Activated T-helper 1 cell treated with anti-CD3 and anti-CD28 coated beads, Interleukin-12 subunit alpha, Interleukin-12 subunit beta, Interleukin-2, Interleukin-4 antibody, amounts not matched to agents 30 ng/mL and 10 ng/mL and 1 ng/mL, durations not matched to agents 14 hours and 24 hours and 36 hours (primary cell): ENCODE measurements around the gene FBXL7. TPM values are rescaled to one million over a fixed set of nuclear protein-coding genes. Genes with fewer than 3 reads are reported as not detected.

ENCODE experiments used
- DNase-seq: peaks from one replicate; pipeline ENCODE4 v3.0.0; 2021; ENCODE audit warnings: low spot score
- H3K27ac Mint-ChIP-seq: one replicate; pipeline ENCODE4 v1.8.0; 2021; ENCODE audit warnings: mild to moderate bottlenecking, mixed read lengths
- H3K27me3 Mint-ChIP-seq: one replicate; pipeline ENCODE4 v1.8.0; 2022; ENCODE audit warnings: mild to moderate bottlenecking, moderate library complexity, mixed read lengths; ENCODE audit not compliant: insufficient read depth
- H3K36me3 Mint-ChIP-seq: one replicate; pipeline ENCODE4 v1.8.0; 2021; ENCODE audit warnings: low read depth, mixed read lengths
- H3K4me1 Mint-ChIP-seq: one replicate; pipeline ENCODE4 v1.8.0; 2021; ENCODE audit warnings: low read depth, mixed read lengths
- H3K4me3 Mint-ChIP-seq: one replicate; pipeline ENCODE4 v1.8.0; 2021; ENCODE audit warnings: mild to moderate bottlenecking, moderate library complexity, mixed read lengths
- H3K9me3 Mint-ChIP-seq: one replicate; pipeline ENCODE4 v1.8.0; 2021; ENCODE audit warnings: mixed read lengths
- intact Hi-C: fragments of 100-400 bp; cut with micrococcal nuclease; formaldehyde crosslinking; loops from one replicate; pipeline ENCODE4 v1.15.1; 2024
- total RNA-seq: library from RNA; stranded (reverse); gene quantifications from 2 replicates; pipeline ENCODE4 v1.2.3, GENCODE V29; 2022

Gene FBXL7
- total RNA-seq, 1 donor from 2014 or later = not detected

DNA sequence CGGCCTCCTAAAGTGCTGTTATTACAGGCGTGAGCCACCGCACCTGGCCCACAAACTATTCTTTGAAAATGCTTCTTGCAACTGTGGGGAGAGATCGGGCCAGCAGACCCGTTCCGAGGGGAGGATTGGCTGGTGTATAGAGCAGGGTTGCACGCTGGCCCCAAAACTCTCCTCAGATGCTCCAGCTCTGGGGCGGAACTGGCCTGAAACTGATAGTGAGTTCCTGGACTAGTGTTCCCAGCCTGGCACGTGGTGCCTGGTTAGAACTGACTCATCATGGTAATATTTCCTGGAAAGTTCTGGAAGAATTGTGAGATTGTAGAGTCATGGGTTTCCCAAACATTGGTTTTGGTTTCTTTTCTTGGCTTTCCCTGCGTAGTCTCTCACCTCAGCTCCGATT lies 120.5 kb downstream of the FBXL7 start:
- no peak for DNase-seq
- Mint-ChIP-seq H3K27me3 (no peaks in the 10 kb centered on the region), H3K9me3 (peaks cover 19% of the 10 kb centered on the region), H3K36me3 (no peaks in the 10 kb centered on the region), H3K4me1 (no peaks in the 10 kb centered on the region), H3K27ac (no peak overlapping the region), H3K4me3 (no peak overlapping the region)
- intact Hi-C loops = no loop called here

GRCh38 chr5:15621094-15621493 lies 121.1 kb downstream of the FBXL7 start:
- H3K27me3 Mint-ChIP-seq = no peaks in the 10 kb centered on the region
- H3K36me3 Mint-ChIP-seq = no peaks in the 10 kb centered on the region
- no peak for DNase-seq
- intact Hi-C loops = no loop called here
- no peak overlapping the region for H3K4me3 Mint-ChIP-seq
- H3K4me1 Mint-ChIP-seq = no peaks in the 10 kb centered on the region
- H3K9me3 Mint-ChIP-seq = peaks cover 19% of the 10 kb centered on the region
- no peak overlapping the region for H3K27ac Mint-ChIP-seq

DNA sequence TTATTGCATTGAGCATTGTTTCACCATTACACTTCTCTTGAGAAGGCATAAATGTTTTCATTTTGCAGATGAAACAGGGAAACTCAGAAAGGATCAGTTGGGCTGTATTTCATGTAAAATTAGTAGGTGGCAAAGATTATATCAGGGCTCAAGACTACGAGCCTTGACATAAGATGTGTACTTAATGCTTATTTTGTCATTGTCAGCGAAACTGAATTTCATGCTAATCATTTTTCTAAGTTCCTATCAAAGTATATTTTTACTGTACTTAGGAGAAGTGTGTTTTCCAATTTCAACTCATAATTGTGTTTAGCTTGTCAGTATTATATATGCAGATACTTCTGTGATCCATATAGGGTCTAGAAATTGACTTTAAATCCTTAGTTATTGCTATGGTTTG lies 123.8 kb downstream of the FBXL7 start:
- no peak overlapping the region for H3K27ac Mint-ChIP-seq
- intact Hi-C loops = no loop called here

GRCh38 chr5:15627109-15627508 lies 127.1 kb downstream of the FBXL7 start:
- Mint-ChIP-seq H3K4me3 (no peak overlapping the region), H3K4me1 (no peaks in the 10 kb centered on the region), H3K27ac (no peak overlapping the region), H3K9me3 (peaks cover 2% of the 10 kb centered on the region), H3K27me3 (no peaks in the 10 kb centered on the region), H3K36me3 (no peaks in the 10 kb centered on the region)
- no peak for DNase-seq
- intact Hi-C loops = no loop called here

More for the DNA sequence above, 123.8 kb downstream of the FBXL7 start:
- DNase-seq = no peak
- no peaks in the 10 kb centered on the region for H3K4me1 Mint-ChIP-seq
- no peaks in the 10 kb centered on the region for H3K36me3 Mint-ChIP-seq
- peaks cover 14% of the 10 kb centered on the region for H3K9me3 Mint-ChIP-seq
- H3K4me3 Mint-ChIP-seq = no peak overlapping the region
- H3K27me3 Mint-ChIP-seq = no peaks in the 10 kb centered on the region

DNA sequence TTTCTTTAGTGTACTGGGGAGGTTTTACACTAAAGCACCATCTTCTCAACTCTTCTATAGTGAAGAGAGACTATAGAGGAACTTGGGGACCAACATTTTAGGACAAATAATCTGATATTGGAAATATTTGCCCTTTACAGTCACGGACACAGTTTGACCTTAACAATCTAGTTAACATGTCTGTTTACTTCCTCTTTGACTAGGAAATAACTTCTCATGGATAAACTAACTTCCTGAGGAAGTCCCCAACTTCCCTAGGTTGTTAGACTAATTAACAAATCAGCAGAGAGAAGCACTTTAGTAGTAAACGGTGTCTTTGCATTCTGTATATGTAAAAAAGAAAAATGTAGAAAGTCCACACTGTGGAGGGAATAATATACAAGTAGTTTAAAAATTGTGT lies 127.7 kb downstream of the FBXL7 start:
- DNase-seq = no peak
- intact Hi-C loops = no loop called here
- H3K9me3 Mint-ChIP-seq = no peaks in the 10 kb centered on the region
- H3K27ac Mint-ChIP-seq = no peak overlapping the region
- no peaks in the 10 kb centered on the region for H3K36me3 Mint-ChIP-seq
- H3K4me3 Mint-ChIP-seq = no peak overlapping the region
- no peaks in the 10 kb centered on the region for H3K4me1 Mint-ChIP-seq
- no peaks in the 10 kb centered on the region for H3K27me3 Mint-ChIP-seq

- no peak overlapping the region for H3K27ac Mint-ChIP-seq
- no peaks in the 10 kb centered on the region for H3K36me3 Mint-ChIP-seq
- intact Hi-C loops = no loop called here
Measured at GRCh38 chr5:15630441-15630840, 130.5 kb downstream of the FBXL7 start.

GRCh38 chr5:15634591-15635288 lies 134.8 kb downstream of the FBXL7 start:
- no peak overlapping the region for H3K4me3 Mint-ChIP-seq
- DNase-seq = no peak
- H3K4me1 Mint-ChIP-seq = no peaks in the 10 kb centered on the region
- no peaks in the 10 kb centered on the region for H3K27me3 Mint-ChIP-seq
- H3K9me3 Mint-ChIP-seq = peaks cover 3% of the 10 kb centered on the region
- intact Hi-C loops = no loop called here
- no peaks in the 10 kb centered on the region for H3K36me3 Mint-ChIP-seq
- H3K27ac Mint-ChIP-seq = no peak overlapping the region

More at GRCh38 chr5:15630441-15630840, 130.5 kb downstream of the FBXL7 start:
- H3K27me3 Mint-ChIP-seq = no peaks in the 10 kb centered on the region
- H3K4me3 Mint-ChIP-seq = no peak overlapping the region
- H3K9me3 Mint-ChIP-seq = no peaks in the 10 kb centered on the region
- DNase-seq = no peak
- H3K4me1 Mint-ChIP-seq = no peaks in the 10 kb centered on the region

DNA sequence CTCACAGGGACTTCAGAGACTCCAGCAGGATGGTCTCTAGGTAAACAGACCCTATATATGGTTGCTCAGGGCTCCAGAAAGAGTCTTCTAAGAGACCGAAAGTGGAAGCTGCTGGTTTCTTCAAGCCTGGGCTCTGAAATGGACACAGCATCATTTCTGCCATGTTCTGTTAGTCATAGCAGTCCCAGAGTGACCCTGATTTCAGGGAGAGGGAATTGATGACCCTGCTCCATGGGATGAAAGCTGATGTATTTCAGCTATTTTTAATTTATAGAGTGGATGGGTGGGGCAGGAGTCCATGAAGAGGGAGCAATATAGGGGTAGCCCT lies 135.3 kb downstream of the FBXL7 start:
- Mint-ChIP-seq H3K4me3 (no peak overlapping the region), H3K27me3 (no peaks in the 10 kb centered on the region), H3K4me1 (no peaks in the 10 kb centered on the region), H3K27ac (no peak overlapping the region), H3K36me3 (no peaks in the 10 kb centered on the region), H3K9me3 (peaks cover 3% of the 10 kb centered on the region)
- DNase-seq = no peak
- intact Hi-C loops = no loop called here

DNA sequence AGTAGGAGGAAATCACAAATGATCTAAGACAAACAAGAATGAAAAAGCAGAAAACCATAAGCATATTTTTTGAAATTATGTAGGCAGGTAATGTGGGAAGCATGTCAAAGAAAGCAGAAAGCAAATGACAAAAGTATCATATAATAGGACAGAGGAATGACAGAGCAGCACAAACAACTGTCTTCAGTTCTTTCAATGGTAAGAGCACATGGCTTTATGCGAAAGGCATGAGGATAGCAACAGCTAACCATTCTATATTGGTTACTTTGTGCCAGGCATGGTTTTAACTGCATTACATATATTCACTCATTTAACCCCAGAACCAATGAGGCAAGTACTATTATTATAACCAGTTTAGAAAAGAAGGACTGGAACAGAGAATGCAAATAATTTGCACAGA lies 137.4 kb downstream of the FBXL7 start:
- H3K4me3 Mint-ChIP-seq = no peak overlapping the region
- no peak for DNase-seq
- H3K27ac Mint-ChIP-seq = no peak overlapping the region
- intact Hi-C loops = no loop called here
- no peaks in the 10 kb centered on the region for H3K4me1 Mint-ChIP-seq
- H3K27me3 Mint-ChIP-seq = no peaks in the 10 kb centered on the region
- no peaks in the 10 kb centered on the region for H3K36me3 Mint-ChIP-seq
- H3K9me3 Mint-ChIP-seq = peaks cover 3% of the 10 kb centered on the region

DNA sequence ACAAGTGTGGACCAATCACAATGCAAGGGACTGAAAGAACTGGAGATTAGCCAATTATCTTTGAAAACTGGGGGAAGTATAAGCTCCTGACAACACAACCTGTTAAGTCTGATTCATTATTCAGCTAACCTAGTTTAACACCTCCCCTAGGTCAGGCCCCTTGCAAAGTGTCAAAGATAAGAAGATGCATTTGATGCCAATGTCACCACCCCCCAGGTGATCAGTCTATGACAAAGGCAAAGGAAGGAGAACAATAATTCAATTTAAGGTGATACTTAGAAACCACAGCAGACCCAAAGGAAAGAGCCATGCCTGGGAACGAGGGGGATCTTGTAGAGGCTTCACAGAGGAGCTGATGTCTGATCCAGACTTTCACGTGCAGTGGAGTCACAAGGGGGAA lies 137.9 kb downstream of the FBXL7 start:
- Mint-ChIP-seq H3K27me3 (no peaks in the 10 kb centered on the region), H3K9me3 (peaks cover 7% of the 10 kb centered on the region), H3K4me1 (no peaks in the 10 kb centered on the region), H3K27ac (no peak overlapping the region), H3K4me3 (no peak overlapping the region), H3K36me3 (no peaks in the 10 kb centered on the region)
- no peak for DNase-seq
- intact Hi-C loops = no loop called here

DNA sequence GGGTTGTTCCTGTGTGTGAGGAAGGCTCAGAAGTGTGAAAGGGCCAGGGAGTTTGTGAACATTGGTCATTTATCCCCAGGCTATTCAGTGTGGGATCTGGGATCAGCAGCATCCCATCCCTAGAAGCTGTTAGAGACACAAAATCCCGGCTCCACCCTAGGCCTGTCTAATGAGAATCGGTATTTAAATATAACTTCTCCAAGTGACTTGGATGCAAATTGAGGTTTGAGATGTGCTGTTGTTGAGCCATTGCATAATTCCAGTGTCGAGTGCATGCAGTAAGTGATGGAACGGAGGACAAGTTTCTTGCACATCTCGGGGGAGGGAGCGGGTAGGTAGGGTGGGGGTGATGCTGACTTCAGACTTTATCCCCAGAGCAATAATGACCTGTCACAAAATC lies 138.3 kb downstream of the FBXL7 start:
- Mint-ChIP-seq H3K27me3 (no peaks in the 10 kb centered on the region), H3K4me1 (no peaks in the 10 kb centered on the region), H3K27ac (no peak overlapping the region), H3K36me3 (no peaks in the 10 kb centered on the region), H3K9me3 (peaks cover 9% of the 10 kb centered on the region), H3K4me3 (no peak overlapping the region)
- intact Hi-C loops = no loop called here
- DNase-seq = no peak

- intact Hi-C loops = no loop called here
- Mint-ChIP-seq H3K27ac (no peak overlapping the region), H3K4me1 (no peaks in the 10 kb centered on the region), H3K36me3 (no peaks in the 10 kb centered on the region), H3K27me3 (no peaks in the 10 kb centered on the region), H3K9me3 (peaks cover 15% of the 10 kb centered on the region), H3K4me3 (no peak overlapping the region)
- no peak for DNase-seq
Measured at GRCh38 chr5:15639288-15639687, 139.3 kb downstream of the FBXL7 start.

- Mint-ChIP-seq H3K9me3 (peaks cover 23% of the 10 kb centered on the region), H3K4me1 (no peaks in the 10 kb centered on the region), H3K27me3 (no peaks in the 10 kb centered on the region), H3K36me3 (no peaks in the 10 kb centered on the region), H3K27ac (no peak overlapping the region), H3K4me3 (no peak overlapping the region)
- no peak for DNase-seq
- intact Hi-C loops = no loop called here
Measured at GRCh38 chr5:15640116-15640515, 140.1 kb downstream of the FBXL7 start.

DNA sequence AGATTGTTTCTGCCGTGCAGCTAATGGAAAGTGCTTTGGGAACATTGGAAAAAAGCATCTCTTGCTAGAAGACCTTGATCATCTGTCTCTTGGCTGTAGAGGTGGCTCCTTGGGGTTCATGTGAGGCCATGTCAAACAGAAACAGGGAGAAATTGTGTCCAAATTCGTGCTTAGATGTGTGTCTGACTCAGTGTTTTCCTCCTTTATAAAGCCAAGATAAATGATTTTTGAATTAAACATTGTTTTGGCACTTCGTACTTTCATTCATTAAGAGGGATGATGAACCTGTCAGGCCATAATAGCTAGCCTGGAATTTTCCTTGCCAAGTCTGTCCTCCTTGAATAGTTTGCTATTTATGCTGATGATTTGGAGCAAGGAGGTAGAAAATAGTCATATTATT lies 143.8 kb downstream of the FBXL7 start:
- Mint-ChIP-seq H3K27me3 (no peaks in the 10 kb centered on the region), H3K4me1 (no peaks in the 10 kb centered on the region), H3K4me3 (no peak overlapping the region), H3K36me3 (no peaks in the 10 kb centered on the region), H3K9me3 (peaks cover 30% of the 10 kb centered on the region), H3K27ac (no peak overlapping the region)
- DNase-seq = no peak
- intact Hi-C loops = no loop called here
